ENCODE measurements around the gene DHH. TPM values are rescaled to one million over a fixed set of nuclear protein-coding genes. Genes with fewer than 3 reads are reported as not detected.

The DHH gene
- total RNA-seq, 4 donors from 2014 or later, result 0.66 to 3.0 (median 1.9) TPM

DNA sequence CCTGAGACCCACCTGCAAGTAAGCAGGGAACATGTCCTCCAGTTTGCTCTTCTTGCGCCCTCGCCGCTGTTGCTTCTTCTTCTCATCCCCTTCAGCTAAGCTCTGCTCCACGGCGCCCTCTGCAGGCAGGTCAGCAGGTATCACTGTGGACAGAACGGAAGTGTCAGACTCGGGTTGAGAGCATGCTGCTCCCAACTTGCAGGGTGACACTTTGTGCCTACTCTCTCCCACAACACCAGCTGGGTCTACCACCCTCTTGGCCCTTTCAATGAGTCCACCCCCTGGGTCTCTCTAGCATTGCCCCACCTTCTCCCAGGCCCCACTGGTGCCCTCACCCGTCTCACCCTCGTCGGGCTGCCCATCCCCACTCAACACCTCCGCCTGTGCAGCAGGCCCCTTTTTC, 50.7 kb downstream of the DHH start:
- Histone ChIP-seq H3K9me3 (no peaks in the 10 kb centered on the region), H3K4me1 (no peaks in the 10 kb centered on the region), H3K36me3 (peaks cover 91 to 100% (median 100%) of the 10 kb centered on the region in 4 donors), H3K4me3 (no peak overlapping the region), H3K27ac (replicated peaks in 1 of 4) (no peak overlapping the region), H3K27me3 (no peaks in the 10 kb centered on the region)
- WGBS, result 65% methylated on average over 11 of the region's 11 CpGs
- DNase-seq (ENCODE audit: extremely low spot score), result no peak
- no peak for TF ChIP-seq POLR2A (IDR thresholded peaks at IDR 0.05; ENCODE audit: low read depth)
- TF ChIP-seq, protein P1, sequence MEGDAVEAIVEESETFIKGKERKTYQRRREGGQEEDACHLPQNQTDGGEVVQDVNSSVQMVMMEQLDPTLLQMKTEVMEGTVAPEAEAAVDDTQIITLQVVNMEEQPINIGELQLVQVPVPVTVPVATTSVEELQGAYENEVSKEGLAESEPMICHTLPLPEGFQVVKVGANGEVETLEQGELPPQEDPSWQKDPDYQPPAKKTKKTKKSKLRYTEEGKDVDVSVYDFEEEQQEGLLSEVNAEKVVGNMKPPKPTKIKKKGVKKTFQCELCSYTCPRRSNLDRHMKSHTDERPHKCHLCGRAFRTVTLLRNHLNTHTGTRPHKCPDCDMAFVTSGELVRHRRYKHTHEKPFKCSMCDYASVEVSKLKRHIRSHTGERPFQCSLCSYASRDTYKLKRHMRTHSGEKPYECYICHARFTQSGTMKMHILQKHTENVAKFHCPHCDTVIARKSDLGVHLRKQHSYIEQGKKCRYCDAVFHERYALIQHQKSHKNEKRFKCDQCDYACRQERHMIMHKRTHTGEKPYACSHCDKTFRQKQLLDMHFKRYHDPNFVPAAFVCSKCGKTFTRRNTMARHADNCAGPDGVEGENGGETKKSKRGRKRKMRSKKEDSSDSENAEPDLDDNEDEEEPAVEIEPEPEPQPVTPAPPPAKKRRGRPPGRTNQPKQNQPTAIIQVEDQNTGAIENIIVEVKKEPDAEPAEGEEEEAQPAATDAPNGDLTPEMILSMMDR (IDR thresholded peaks at IDR 0.05), result peak; percentile 32 to 73 (median 41)
- intact Hi-C loops (cut with DNase I), result no loop called here

DNA sequence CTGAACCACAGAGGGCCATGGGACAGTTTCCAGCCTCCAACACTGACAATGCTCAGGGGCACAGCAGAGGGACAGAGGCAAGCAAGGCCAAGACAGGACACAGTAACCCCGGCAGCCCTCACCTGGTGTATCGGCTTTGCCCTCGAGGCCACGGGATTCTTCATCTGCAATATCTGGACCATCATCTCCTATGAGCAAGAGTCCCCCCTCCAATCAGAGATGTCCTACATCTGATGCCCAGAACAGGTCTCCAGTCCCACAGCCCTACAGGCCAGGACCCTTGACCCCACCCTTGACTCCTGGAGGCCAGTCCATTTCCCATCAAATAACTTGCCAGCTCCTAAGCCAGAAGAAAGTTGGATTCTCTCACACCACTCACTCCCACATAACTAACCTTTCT, 51.4 kb downstream of the DHH start:
- Histone ChIP-seq H3K4me3 (no peak overlapping the region), H3K27me3 (no peaks in the 10 kb centered on the region), H3K36me3 (peaks cover 90 to 100% (median 100%) of the 10 kb centered on the region in 4 donors), H3K4me1 (no peaks in the 10 kb centered on the region), H3K9me3 (no peaks in the 10 kb centered on the region), H3K27ac (replicated peaks in 1 of 4) (no peak overlapping the region)
- no peak for DNase-seq (ENCODE audit: extremely low spot score)
- intact Hi-C loops (cut with DNase I), result no loop called here
- TF ChIP-seq POLR2A (IDR thresholded peaks at IDR 0.05; ENCODE audit: low read depth), result no peak
- TF ChIP-seq, protein P1 (IDR thresholded peaks at IDR 0.05), result no peak
- TF ChIP-seq EP300 (IDR thresholded peaks at IDR 0.05), result no peak
- no peak for TF ChIP-seq POLR2AphosphoS5 (IDR thresholded peaks at IDR 0.05)
- 90% methylated on average over 4 of the region's 4 CpGs for WGBS

DNA sequence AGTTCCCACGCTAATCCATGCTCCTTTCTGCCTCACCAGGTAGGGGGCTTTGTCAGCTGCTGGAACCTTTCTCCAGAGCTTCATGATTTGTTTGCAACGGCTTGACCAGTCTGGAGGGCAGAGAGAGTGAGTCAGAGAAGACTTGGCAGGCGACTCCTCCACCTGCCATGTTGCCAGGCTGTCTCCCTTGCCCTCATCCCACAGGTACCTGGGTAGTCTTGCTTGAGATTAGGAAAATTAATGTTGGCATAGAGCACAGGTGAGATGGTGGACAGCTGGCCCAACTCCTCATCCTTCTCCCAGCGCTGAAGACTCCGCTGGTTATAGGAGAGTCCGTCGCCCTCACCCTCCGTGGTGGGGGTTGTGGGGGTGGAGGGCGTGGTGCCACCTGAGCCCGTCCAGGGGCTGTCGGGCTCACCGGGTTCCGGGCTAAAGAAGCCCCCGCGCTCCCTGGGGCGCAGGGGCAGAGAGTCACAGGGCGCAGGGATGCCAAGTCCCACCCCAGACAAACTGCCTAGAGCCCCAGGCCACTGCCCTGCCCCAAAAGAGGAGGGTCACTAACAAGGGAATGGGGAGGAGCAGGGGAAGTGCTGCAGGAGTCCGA, 52.6 kb downstream of the DHH start:
- H3K9me3 ChIP-seq, result no peaks in the 10 kb centered on the region
- no peak overlapping the region for H3K27ac ChIP-seq (replicated peaks in 1 of 4)
- no peak for TF ChIP-seq EP300 (IDR thresholded peaks at IDR 0.05)
- TF ChIP-seq, protein P1 (IDR thresholded peaks at IDR 0.05), result no peak
- TF ChIP-seq POLR2AphosphoS5 (IDR thresholded peaks at IDR 0.05), result no peak
- H3K36me3 ChIP-seq, result peaks cover 90 to 100% (median 100%) of the 10 kb centered on the region in 4 donors
- intact Hi-C loops (cut with DNase I), result no loop called here
- 87% methylated on average over 13 of the region's 18 CpGs for WGBS
- DNase-seq (ENCODE audit: extremely low spot score), result no peak
- H3K4me3 ChIP-seq, result no peak overlapping the region
- no peaks in the 10 kb centered on the region for H3K4me1 ChIP-seq
- no peaks in the 10 kb centered on the region for H3K27me3 ChIP-seq

DNA sequence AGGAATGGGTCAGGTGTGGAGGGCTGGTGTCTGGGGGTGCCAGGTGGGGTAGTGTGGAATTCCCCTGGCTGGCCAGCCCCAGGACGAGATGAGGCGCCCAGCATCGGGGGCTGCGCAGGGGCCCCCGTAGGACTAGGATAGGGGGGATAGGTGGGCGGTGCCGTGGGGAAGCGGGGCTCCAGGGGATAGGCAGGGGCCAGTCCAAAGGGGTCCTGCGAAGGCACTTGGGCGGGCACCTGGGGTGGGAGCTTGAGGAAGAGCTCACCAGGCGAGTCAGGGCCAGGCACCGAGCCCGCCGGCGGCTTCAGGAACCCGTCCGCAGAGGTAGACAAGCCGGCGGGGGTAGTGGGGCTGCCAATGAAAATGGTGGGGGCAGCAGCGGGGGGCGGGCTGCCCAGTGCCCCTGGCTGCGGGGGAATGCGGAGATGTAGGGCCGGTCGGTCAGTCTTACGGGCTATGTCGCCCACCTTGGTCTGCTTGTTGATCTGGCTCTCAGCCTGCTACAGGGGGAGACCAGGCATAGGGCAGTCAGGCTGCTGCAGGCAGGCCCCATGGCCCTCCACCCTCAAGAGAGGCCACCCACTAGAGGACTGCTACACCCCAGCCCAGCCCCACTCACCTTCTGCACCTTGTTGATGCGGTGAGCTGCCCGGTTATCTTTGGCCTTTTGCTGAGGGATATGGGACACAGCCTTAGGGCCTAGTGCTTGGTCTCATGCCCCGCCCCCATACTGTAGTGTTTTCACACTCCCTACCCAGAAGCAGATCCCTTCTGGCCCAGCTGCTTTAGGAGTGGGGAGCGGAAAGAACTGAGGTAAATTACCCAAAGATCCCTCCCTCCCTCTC, 53.3 kb downstream of the DHH start:
- no peak for DNase-seq (ENCODE audit: extremely low spot score)
- peaks cover 84 to 99% (median 99%) of the 10 kb centered on the region in 4 donors for H3K36me3 ChIP-seq
- H3K27me3 ChIP-seq, result no peaks in the 10 kb centered on the region
- TF ChIP-seq EP300 (IDR thresholded peaks at IDR 0.05) (no peak), POLR2AphosphoS5 (IDR thresholded peaks at IDR 0.05) (no peak), POLR2A (IDR thresholded peaks at IDR 0.05; ENCODE audit: low read depth) (no peak)
- TF ChIP-seq, protein P1 (IDR thresholded peaks at IDR 0.05), result no peak
- no peak overlapping the region for H3K27ac ChIP-seq (replicated peaks in 1 of 4)
- intact Hi-C loops (cut with DNase I), result no loop called here
- no peaks in the 10 kb centered on the region for H3K9me3 ChIP-seq
- H3K4me1 ChIP-seq, result no peaks in the 10 kb centered on the region
- 93% methylated on average over 24 of the region's 31 CpGs for WGBS
- no peak overlapping the region for H3K4me3 ChIP-seq
